DOHH2 (cell line): ENCODE data around the gene TRPM4.

ENCODE experiments used
- CTCF ChIP-seq: fragments of 200-600 bp; sonication (generic); IDR thresholded peaks from one replicate; pipeline ENCODE4 v1.5.1; 2014; ENCODE audit warnings: antibody characterized with exemption, mild to moderate bottlenecking, low read depth, low read length; ENCODE audit not compliant: poor library complexity, severe bottlenecking
- EZH2phosphoT487 ChIP-seq: fragments of 200-600 bp; sonication (generic); IDR thresholded peaks from 2 replicates; pipeline ENCODE4 v1.6.1; 2017; ENCODE audit warnings: borderline replicate concordance, mild to moderate bottlenecking, antibody characterized with exemption, low read length, moderate library complexity, mixed read lengths

GRCh38 chr19:49125025-49125731 is 32.4 kb upstream of the TRPM4 start:
- TF ChIP-seq CTCF (no peak), EZH2phosphoT487 (no peak)
